Vagina (tissue), 2 donors: Measurements from ENCODE around the gene DNAL1.

Experiments
- POLR2A ChIP-seq, 2 donors: fragments of 450-650 bp; IDR thresholded peaks; one replicate each; pipeline ENCODE4 v1.6.1; 2017; ENCODE audit warnings: antibody characterized with exemption in 2 of 2, mild to moderate bottlenecking in 2 of 2, moderate library complexity in 2 of 2
- POLR2AphosphoS5 ChIP-seq, 2 donors: sonication (generic); formaldehyde crosslinking; IDR thresholded peaks; one replicate each; pipeline ENCODE4 v1.9.0; 2017; ENCODE audit warnings: antibody characterized with exemption in 2 of 2, mild to moderate bottlenecking in 2 of 2, low read depth in 1 of 2; ENCODE audit not compliant: insufficient read depth in 1 of 2
- TF ChIP-seq, protein P1 (sequence below), 3 experiments: fragments of 450-650 bp in 2 of 3; fragments of 200-600 bp in 1 of 3; sonication (generic) in 1 of 3; IDR thresholded peaks; one replicate each; pipeline ENCODE4 v1.5.1; 2017 to 2019; ENCODE audit warnings: antibody characterized with exemption in 3 of 3, mild to moderate bottlenecking in 2 of 3, moderate library complexity in 2 of 3

DNA sequence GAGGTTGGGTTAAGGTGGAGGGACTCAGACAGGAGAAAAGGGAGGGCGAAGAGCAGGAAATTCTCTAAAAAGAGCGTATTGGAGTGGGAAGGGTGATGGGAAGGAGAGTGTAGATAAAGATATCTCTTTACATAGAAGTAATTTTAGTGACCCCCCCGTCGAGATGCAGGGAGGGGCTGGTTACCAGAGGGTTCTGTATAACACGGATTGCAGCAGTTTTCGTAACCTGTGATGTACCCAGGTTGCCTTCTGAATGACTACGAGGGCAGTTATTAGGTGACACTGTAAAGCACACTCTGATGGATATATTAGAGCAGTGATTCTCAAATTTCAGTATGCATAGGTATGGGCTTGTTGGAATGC, 443 bp downstream of the DNAL1 start:
- no peak for TF ChIP-seq POLR2AphosphoS5 (IDR thresholded peaks at IDR 0.05; ENCODE audit: insufficient read depth in 1 of 2, low read depth in 1 of 2)
- TF ChIP-seq, protein P1, sequence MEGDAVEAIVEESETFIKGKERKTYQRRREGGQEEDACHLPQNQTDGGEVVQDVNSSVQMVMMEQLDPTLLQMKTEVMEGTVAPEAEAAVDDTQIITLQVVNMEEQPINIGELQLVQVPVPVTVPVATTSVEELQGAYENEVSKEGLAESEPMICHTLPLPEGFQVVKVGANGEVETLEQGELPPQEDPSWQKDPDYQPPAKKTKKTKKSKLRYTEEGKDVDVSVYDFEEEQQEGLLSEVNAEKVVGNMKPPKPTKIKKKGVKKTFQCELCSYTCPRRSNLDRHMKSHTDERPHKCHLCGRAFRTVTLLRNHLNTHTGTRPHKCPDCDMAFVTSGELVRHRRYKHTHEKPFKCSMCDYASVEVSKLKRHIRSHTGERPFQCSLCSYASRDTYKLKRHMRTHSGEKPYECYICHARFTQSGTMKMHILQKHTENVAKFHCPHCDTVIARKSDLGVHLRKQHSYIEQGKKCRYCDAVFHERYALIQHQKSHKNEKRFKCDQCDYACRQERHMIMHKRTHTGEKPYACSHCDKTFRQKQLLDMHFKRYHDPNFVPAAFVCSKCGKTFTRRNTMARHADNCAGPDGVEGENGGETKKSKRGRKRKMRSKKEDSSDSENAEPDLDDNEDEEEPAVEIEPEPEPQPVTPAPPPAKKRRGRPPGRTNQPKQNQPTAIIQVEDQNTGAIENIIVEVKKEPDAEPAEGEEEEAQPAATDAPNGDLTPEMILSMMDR (IDR thresholded peaks at IDR 0.05), result no peak
- TF ChIP-seq POLR2A (IDR thresholded peaks at IDR 0.05), result no peak
